ACHN (cell line): ENCODE measurements around the gene TIAM1.

Experiments
- DNase-seq: peaks from one replicate; pipeline ENCODE4 v3.0.0-alpha.2; 2015
- in situ Hi-C: cut with HindIII; loops from 2 replicates; pipeline ENCODE4 v1.10.0; 2017; ENCODE audit warnings: low sequenced_read_pairs, low pct_ligation_motif_present, low pct_unique_long_range_greater_than_20kb

Gene TIAM1

DNA sequence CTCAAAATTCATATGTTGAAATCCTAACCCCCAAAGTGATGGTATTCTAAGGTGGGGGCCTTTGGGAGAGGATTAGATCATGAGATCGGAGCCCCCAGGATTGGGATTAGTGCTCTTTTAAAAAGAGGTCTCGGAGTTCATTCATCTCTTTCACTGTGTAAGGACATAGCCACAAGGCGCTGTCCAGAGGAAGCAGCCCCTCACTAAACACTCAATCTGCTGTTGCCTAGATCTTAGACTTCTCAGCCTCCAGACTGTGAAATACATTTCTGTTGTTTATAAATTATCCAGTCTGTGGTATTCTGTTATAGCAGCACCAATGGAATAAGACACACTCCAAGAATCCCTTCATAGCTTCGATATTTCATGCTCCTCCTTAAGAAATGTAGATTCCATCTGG is 12.4 kb upstream of the TIAM1 start:
- no peak for DNase-seq
- in situ Hi-C loops: no loop called here

DNA sequence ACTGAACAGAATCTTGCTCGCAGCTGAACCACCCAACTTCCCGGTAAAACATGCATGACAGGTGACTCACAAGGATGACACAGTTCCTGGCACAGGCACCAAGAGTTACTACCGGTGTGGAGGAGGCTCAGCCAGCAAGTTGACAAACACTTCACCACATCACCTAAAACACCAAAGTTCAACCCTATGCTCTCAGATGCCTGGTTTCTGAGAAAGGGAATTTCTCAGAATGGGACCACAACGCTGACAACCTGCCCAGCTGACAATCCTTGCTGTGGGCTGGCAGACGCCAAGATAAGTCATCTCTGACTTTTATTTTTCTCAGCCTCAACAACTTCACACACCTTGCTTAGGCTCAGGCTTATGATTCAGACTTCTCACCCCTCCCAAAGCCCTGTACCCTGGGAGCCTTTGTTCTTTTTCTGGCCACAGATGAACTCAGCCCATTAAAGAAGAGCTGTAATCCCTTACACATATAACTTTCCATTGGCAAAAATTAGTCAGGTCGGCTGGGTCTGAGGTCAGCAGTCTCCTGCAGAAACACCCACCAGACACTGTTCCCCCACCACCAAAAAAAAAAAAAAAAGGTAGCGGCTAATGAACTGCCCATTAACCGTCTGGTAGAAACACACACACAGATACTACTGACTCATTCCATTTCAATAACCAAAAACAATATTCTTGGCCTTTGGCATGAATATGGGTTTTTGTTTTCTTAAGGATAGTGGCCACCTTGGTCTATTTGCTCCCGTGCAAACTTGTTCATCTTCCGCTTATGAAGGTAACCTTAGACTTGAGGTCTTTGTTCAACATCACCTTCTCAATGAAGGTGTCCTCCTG is 10.8 kb upstream of the TIAM1 start:
- peak; percentile 76 for DNase-seq
- in situ Hi-C loops: no loop called here

DNA sequence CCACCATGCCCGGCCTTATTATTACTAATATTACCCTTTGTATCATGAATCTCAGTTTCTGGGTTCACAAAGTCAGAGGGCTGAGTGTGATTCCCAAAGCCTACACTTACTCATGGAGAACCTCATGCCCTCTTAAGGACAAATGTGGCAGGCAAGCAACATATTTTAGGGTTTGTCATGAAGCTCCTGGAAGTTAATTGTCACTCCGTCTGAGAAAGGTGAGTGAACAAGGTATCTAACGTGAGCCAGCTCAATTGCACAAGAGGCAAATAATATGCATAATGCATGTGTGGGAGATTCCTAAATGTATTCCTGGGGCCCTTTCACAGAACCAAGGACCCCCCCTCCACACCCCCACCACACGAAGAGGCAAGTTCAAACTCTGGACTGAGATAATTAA is 10.1 kb upstream of the TIAM1 start:
- in situ Hi-C loops: no loop called here
- no peak for DNase-seq

DNA sequence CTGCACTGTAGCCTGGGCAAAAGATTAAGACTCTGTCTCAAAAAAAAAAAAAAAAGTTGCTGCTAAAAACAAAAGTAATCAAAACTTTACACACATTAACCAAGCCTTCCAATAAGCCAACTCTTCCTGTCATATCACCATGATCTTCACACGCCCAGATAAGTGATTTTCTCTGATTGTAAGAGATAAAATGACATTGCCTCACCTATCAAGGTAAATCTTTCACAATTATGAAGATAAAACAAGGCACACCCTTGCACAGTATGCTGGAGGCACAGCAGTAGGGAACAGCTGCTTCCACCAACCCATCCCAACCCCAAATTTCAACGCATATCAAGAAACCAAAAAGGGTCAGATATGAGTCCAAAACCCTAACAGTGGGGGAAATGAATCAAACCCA is 8.8 kb upstream of the TIAM1 start:
- in situ Hi-C loops: no loop called here
- no peak for DNase-seq

DNA sequence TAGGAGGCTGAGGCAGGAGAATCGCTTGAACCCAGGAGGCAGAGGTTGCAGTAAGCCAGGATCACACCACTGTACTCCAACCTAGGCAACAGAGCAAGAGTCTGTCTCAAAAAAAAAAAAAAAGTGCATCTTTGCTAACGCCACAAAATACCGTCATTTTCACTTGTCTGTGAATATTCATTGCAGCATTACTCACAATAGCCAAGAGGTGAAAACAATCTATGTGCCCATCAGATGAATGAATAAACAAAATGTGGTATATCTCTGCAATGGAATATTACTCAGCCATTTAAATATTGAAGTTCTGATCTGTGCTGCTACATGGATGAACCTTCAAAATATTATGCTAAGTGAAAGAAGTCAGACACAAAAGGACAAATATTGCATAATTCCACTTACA is 7.9 kb upstream of the TIAM1 start:
- in situ Hi-C loops: no loop called here
- DNase-seq: no peak

DNA sequence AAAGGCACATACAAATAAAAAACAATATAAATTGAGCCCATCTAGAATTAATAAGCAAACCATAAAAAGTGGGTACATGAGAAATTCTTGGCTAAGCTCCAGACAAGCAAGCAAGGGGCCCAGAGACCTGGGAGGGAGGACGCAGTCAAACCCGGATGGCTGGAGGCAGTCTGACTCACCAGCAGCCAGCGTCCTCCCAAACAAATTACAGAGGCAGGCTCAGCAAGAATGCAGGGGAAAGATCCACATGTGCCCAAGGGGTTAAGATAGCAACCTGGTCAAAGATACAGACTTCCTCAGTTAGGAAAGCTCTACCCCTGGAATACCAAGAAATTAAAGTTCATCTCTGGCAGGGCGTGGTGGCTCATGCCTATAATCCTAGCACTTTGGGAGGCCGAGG is 7.4 kb upstream of the TIAM1 start:
- no peak for DNase-seq
- in situ Hi-C loops: no loop called here

DNA sequence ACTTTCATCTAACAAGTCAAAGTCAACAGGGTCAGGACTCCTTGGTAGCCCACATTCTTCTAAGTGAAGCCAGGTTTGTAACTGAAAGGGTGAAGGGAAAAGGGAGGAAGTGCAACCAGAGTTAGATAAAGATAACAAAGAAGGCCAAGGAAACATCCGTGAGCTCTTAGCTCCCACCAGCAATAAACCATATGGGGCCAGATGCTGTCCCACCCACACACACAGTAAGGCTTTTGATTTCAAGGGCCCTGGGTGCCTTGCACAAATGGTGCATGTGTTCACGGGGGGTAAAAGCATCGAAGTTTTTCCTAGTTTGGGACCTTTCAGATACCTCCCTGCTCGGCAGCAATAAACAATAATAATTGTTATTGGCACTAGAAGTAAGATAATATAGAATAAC is 5.1 kb upstream of the TIAM1 start:
- in situ Hi-C loops: no loop called here
- DNase-seq: no peak

DNA sequence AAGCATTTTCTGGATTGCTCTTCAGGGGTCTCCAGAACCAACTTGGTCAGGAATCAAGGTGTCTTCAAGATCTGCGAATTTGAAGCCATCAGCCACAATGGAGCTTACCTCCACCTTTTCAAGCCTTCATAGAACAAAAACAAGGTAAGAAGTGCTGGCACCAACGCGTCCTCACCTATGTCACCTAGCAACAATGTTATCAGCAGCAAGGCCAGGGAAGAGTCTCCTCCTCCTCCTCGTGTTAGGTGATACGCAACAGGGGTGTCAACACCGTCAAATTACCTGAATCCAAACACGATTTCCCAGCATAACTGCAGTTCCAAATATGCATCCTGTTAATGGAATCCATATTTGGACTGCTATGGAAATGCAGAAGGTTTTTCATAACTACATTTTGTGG is 4.1 kb upstream of the TIAM1 start:
- in situ Hi-C loops: no loop called here
- DNase-seq: no peak

DNA sequence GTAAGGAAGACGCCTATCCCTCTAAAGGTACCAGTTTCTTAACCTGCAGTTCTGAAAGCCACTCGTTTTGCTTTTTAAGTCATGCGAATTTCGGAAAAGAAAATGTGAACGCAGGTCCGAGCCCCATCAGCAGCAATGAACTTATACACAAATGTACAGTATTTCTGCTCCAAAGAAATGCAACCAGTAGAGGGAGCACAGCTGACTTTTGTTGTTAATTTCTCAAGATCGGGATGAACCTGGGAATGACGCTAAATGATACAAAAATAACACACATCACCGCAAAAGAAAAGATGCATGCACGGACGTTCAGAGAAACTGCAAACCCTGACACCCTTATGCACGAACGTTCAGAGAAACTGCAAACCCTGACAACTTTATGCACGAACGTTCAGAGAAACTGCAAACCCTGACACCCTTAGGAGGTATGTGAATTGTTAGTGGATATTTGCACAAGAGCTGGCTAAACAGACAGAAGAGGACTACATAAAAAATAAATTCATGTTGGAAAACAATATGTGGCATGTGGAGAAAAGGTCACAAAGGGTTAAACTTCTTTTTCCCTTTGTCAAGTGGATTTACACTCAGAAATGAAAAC is 3.5 kb upstream of the TIAM1 start:
- peak; percentile 62 for DNase-seq

DNA sequence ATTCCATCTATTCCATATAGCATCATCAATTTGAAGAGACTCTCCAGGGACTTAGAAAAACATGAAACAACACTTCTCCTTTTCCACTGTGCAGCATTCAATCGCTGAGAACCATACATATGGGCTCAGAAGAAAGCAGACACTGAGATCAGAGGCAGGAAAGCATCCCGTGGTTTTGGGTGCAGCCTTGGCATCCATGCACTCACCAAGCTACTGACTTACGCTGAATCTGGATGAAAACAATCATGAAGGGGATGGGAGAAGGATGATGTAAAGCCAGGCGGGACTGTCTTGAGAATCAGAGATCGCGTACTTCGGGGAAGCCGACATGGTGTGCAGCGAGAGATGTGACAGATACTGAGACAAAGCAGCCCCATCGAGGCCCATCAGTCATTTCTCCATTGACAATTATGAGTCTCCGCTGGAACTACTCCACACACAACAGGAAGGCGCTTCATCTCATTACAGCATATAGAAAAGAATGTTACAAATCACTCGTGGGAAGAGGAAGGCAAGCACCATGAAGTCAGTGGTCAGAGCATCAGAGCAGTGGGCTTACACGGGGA is 2.3 kb upstream of the TIAM1 start:
- in situ Hi-C loops: no loop called here
- DNase-seq: no peak

More for the DNA sequence above, 3.5 kb upstream of the TIAM1 start:
- in situ Hi-C loops: no loop called here

DNA sequence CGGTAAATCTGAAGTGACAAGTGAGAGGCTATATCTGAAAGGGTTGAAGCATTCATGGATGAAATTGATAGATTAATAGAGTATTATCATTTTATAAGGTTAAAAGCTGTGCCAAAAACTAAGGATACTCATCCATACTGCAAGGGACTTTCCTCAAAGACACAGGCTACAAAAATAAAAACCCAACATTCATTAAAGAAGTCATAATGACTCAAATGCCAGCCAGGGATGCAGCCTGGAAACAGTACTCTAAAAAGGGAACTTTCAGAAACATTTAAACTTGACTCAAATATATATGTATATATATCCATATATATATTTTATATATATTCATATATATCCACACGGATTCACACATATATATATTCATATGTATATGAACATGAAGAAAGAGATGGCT is 1.1 kb upstream of the TIAM1 start:
- no peak for DNase-seq
- in situ Hi-C loops: no loop called here

DNA sequence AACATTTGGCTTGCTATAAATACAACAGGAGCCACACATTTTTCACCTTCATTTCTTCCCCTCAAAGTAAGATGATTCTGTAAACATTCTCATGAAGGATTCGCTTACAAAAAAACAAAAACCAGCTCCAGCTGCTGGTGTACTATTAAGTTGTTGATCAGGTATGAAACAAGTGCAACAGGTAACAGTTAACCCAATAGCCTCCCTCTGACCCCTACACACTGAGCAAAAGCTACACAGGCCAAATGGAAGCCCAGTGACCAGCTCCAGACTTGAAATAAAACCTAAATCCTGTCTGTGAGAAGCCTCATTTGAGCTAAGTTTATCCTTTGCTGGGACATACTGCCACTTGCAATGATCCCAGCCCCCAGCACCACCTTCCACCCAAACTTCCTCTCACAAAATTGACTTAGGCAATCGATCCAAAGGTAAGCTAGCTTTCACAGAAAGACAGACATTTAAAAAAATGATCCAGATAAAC is 991 bp downstream of the TIAM1 start:
- in situ Hi-C loops: no loop called here
- no peak for DNase-seq

DNA sequence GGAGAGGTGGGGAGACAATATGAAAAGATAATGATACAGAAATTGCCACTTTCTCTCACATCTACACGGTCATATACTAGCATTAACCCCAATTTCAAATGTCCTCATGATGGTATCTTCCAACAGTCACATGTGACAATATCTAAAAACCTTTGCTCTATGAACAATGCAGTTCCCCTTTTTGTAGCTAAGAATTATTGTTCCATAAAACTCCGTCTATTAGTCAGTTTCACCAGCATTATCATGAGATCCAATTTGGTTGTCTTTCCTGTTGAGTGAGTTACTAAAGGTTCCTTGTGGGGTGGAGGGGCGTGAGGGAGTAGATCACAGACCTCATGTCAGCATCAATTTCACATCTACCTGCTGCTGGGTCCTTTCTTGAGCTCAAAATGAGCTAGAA is 1.7 kb downstream of the TIAM1 start:
- DNase-seq: no peak
- in situ Hi-C loops: no loop called here

DNA sequence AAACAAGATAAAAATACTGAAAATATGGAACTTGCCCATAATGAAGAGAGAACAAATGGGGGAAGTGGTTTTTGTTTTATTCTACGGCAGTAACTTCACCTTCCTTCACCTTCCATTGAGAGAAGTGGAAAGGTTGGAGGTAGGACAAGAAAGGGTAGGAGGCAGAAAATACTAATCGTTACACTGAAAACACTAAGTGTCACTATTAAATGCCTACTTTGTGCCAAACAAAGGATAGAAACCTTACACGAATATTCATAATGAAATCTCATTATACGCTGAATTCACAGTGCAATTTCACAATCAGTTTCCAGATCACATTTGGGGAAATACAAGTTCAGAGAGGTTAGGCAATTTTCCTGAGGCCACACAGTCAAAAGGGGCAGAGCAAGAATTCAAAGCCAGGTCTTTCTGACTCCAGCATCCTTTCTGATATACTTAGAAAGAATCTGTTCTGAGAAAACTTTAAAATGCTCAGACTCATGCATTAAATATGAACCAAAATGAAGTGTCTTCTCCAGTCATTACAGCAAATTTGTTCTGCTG is 3.0 kb downstream of the TIAM1 start:
- in situ Hi-C loops: no loop called here
- DNase-seq: no peak

DNA sequence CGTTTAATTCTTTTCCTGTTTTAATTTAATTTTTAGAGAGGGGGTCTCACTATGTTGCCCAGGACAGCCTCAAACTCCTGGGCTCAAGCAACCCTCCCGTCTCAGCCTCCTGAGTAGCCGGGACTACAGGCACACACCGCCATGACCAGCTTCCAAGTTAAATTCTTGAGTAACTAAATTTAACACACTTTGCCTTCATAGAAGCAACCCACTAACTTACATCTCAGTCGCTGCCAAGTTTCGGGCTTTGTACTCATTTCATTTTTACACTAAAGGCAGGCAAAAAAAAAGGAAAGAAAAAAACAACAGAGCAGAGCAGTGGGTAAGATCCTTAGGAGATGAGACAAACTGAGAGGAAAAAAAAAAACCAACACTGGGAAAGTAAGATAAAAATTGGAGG is 3.5 kb downstream of the TIAM1 start:
- DNase-seq: no peak
- in situ Hi-C loops: no loop called here

DNA sequence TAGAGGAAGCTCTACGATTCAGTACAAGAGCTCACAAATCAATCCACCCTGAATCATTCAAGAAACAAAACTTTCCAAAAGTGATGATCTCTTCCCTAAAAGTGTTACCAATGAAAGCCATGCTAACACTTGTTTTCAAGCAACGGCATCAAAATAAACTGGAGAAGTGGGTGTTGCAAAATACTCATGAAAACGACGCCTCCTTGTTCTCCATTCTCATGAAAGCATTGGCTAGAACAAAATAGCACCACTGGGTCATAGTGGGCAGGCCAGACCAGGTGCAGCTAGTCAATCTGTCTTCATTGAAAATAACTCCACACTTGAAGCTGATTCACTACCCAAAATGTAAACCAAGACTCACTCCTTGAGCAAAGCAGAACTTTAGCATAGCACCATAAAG is 4.3 kb downstream of the TIAM1 start:
- no peak for DNase-seq
- in situ Hi-C loops: no loop called here

DNA sequence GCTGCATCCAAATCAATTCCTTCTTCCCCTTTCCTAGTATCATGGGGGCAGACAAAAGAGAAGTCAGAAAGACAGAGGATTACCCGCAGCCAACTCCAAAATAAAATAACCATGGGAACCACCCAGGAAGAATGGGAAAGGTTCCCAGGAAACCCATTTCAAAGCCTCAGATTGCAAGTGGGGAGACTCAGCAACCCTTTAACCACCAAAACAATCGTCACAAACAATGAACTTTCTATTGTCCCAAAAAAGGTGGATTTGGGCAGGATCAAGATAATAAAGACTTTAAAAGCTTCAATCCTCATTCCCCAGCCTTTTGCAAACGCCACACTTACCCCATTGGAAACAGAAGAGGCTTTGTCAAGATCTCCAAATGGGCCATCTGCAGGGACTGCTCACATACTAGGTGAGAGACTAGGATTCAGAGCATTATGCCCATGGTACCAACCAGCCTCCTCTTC is 5.1 kb downstream of the TIAM1 start:
- DNase-seq: no peak

DNA sequence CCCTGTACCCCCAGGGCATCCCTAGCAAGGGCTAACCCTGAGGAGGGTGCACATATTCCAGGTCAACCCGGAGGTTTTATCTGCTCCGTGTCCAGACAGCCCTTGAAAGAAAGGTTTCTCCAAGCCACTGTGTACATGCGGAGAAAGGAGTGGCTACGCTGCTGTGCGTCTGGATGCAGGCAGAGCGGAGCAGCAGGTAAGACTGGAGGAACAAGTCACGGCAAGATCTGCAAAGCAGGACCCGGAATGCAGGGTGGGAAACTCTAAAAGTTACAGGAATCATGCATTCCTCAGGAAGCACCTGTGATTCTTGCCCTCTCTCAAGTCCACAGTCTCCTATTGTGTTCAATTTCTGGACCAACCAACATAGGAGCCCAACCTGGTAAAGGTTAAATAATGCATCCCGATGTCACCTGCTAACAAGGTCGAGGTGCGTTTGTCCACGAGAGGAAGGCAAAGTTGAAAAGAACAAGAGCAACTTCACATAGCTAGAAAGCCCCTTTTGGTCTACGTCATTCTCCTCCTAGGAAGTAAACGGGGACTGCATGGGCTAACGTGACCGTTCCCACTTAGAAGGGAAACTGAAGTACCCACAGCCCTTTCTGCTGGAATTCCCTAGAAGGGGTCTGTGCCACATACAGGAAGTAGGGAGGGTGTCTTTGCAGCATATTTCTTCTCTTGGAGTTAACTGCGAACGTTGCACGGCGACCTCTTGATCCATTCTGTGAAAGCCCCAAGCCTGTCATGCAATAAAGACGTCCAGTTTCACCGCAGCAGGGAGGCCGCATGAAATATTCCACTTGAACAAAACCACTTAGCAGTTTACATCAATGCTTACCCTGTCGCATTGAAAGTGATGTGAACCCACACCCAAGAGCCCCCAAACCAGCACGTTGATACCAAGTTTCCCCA is 5.8 kb downstream of the TIAM1 start:
- no peak for DNase-seq
- in situ Hi-C loops: no loop called here

More for the DNA sequence above, 5.1 kb downstream of the TIAM1 start:
- in situ Hi-C loops: no loop called here

DNA sequence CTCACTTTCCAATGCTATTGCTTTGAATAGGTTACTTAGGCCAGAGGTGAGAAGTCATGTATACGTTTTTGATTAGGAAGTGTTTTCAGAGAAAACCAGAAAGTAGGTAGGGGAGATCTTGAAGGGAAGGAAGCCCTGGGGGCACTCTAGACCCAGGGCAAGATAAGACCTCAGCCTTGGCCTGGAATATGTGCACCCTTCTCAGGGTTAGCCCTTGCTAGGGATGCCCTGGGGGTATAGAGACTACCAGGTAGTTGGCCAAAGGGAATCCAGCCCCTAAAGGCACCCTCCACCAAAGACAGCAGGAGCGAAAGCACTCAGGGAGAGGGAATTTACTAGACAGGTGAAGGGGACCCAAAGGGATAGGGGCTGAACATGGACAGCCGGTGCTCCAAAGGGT is 7.0 kb downstream of the TIAM1 start:
- in situ Hi-C loops: no loop called here

More for the DNA sequence above, 7.0 kb downstream of the TIAM1 start:
- no peak for DNase-seq
